ENCODE results near the gene KIF21A. TPM values are rescaled to one million over a fixed set of nuclear protein-coding genes. Genes with fewer than 3 reads are reported as not detected.

The KIF21A gene
- total RNA-seq, 1 donor from 2014 or later = 12.1 TPM

- Histone ChIP-seq H3K9me3 (no peaks in the 10 kb centered on the region), H3K27ac (no peak overlapping the region), H3K4me1 (no peaks in the 10 kb centered on the region), H3K36me3 (no peaks in the 10 kb centered on the region), H3K27me3 (ENCODE audit: low read depth) (no peaks in the 10 kb centered on the region), H3K4me3 (no peak overlapping the region)
- TF ChIP-seq, protein P1, sequence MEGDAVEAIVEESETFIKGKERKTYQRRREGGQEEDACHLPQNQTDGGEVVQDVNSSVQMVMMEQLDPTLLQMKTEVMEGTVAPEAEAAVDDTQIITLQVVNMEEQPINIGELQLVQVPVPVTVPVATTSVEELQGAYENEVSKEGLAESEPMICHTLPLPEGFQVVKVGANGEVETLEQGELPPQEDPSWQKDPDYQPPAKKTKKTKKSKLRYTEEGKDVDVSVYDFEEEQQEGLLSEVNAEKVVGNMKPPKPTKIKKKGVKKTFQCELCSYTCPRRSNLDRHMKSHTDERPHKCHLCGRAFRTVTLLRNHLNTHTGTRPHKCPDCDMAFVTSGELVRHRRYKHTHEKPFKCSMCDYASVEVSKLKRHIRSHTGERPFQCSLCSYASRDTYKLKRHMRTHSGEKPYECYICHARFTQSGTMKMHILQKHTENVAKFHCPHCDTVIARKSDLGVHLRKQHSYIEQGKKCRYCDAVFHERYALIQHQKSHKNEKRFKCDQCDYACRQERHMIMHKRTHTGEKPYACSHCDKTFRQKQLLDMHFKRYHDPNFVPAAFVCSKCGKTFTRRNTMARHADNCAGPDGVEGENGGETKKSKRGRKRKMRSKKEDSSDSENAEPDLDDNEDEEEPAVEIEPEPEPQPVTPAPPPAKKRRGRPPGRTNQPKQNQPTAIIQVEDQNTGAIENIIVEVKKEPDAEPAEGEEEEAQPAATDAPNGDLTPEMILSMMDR (IDR thresholded peaks at IDR 0.05) = no peak
- DNase-seq (no peak), ATAC-seq (peak; percentile 57 to 61)
- intact Hi-C loops (cut with DNase I) = no loop called here
Observed at GRCh38 chr12:39372929-39373328, 70.0 kb downstream of the KIF21A start.

DNA sequence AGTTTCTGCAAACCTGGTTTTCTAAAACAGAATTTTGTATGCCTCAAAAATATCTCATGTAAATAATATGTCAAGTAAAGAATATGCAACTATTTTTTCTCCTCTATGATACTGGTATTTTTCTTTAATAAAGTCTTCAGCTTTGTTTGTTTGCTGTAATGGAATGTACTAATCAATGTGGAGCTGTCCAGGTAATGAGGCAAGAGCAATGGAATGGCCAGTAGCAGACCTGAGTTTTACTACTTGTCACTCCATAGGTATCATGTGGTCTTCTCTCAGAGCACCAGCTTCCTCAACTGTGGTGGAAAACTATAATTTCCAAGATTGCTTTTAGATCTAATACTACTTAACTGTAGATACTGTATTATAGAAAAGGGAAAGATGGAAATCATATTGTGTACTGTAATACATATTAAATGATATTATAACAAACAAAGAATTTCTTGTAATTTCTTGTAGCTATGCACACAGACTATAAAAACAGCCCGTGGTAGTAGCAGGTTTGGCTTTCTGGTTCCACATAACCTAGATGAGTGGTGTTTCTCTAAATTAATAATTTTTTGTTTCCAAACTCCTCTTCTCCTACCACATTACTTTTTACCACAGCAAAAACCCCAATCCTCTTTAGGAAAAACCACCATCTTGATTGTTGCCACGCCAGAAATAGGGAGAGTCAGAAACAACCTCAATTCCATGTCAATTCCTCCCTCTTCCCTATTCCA, 70.6 kb downstream of the KIF21A start:
- DNase-seq = no peak
- no peaks in the 10 kb centered on the region for H3K27me3 ChIP-seq (ENCODE audit: low read depth)
- intact Hi-C loops (cut with DNase I) = no loop called here
- H3K9me3 ChIP-seq = no peaks in the 10 kb centered on the region
- ATAC-seq = no peak
- no peaks in the 10 kb centered on the region for H3K4me1 ChIP-seq
- TF ChIP-seq, protein P1 (IDR thresholded peaks at IDR 0.05) = no peak
- H3K4me3 ChIP-seq = no peak overlapping the region
- H3K36me3 ChIP-seq = no peaks in the 10 kb centered on the region
- no peak overlapping the region for H3K27ac ChIP-seq

DNA sequence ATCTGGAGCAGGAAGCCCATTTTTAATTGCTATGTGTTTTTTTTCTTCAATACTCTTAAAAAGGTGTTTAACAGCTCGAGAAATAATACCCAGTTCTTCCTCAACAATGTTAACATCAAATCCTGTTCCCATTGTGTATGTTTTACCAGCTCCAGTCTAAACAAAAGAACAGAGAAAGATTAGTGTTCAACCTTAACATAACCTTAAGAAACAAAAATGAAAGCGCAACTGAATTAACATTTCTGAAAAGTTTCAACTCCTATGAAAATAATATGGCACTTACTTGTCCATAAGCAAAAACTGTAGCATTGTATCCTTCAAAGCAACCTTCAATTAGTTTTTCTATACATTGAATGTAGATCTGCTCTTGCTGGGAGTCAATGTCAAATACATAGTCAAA, 73.2 kb downstream of the KIF21A start:
- H3K27me3 ChIP-seq (ENCODE audit: low read depth) = no peaks in the 10 kb centered on the region
- DNase-seq = no peak

DNA sequence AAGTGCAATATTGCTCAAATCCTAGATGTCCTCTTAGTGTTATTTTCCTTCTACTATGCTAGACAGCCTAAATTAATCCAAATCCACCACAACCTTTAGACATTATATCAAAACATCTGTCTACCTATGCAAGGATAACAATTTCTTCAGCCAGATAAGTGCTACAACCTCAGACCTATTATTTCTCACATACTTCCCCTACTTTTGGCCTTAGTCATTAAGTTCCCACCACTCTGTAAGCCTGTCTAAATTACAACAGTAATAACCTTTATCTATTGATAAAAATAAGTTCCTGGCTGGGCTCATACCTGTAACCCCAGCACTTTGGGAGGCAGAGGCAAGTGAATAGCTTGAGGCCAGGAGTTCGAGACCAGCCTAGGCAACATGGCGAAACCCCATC, 74.0 kb downstream of the KIF21A start:
- H3K27me3 ChIP-seq (ENCODE audit: low read depth) = no peaks in the 10 kb centered on the region
- intact Hi-C loops (cut with DNase I) = no loop called here
- no peak overlapping the region for H3K4me3 ChIP-seq
- DNase-seq = no peak
- TF ChIP-seq, protein P1 (IDR thresholded peaks at IDR 0.05) = no peak
- ATAC-seq = no peak
- H3K27ac ChIP-seq = no peak overlapping the region
- no peaks in the 10 kb centered on the region for H3K36me3 ChIP-seq
- no peaks in the 10 kb centered on the region for H3K9me3 ChIP-seq
- no peaks in the 10 kb centered on the region for H3K4me1 ChIP-seq

More for the DNA sequence above, 73.2 kb downstream of the KIF21A start:
- intact Hi-C loops (cut with DNase I) = no loop called here
- Histone ChIP-seq H3K36me3 (no peaks in the 10 kb centered on the region), H3K4me1 (no peaks in the 10 kb centered on the region), H3K27ac (no peak overlapping the region), H3K9me3 (no peaks in the 10 kb centered on the region), H3K4me3 (no peak overlapping the region)
- ATAC-seq = no peak
- TF ChIP-seq, protein P1 (IDR thresholded peaks at IDR 0.05) = no peak

DNA sequence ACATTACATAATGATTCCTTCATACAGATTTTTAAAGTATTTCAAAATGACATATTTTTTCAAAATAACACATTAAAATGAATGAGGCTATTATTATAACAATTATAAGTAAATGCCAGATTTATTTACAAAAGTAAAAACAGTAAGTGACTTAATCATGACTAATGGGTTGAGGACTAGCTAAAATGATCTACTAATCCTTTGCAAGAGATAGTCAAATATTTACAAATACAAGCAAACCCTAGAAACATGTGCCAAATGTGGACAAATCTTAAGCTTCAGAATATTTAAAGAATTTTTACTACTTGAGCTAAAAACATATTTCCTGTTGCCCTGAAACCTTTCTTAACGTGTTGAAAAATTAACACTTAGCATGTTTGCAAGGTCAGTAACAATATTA, 74.8 kb downstream of the KIF21A start:
- Histone ChIP-seq H3K9me3 (no peaks in the 10 kb centered on the region), H3K27me3 (ENCODE audit: low read depth) (no peaks in the 10 kb centered on the region), H3K4me3 (no peak overlapping the region), H3K4me1 (no peaks in the 10 kb centered on the region), H3K36me3 (no peaks in the 10 kb centered on the region), H3K27ac (no peak overlapping the region)
- intact Hi-C loops (cut with DNase I) = no loop called here
- TF ChIP-seq, protein P1 (IDR thresholded peaks at IDR 0.05) = no peak
- DNase-seq (no peak), ATAC-seq (no peak)
